ENCODE data around the gene STXBP5. TPM values are rescaled to one million over a fixed set of nuclear protein-coding genes. Genes with fewer than 3 reads are reported as not detected.
A peak's percentile ranks its signal among the peaks of the same experiment; 100 is the strongest.

The STXBP5 gene
- total RNA-seq, 6 experiments from 2014 or later = 29.5 to 36.2 (median 32.1) TPM

GRCh38 chr6:147274012-147274411 is 69.8 kb downstream of the STXBP5 start:
- Mint-ChIP-seq H3K4me1 (ENCODE audit: low read depth) (no peaks in the 10 kb centered on the region; the same call in 1 of the 2 replicates), H3K27me3 (ENCODE audit: insufficient read depth) (no peaks in the 10 kb centered on the region), H3K27ac (no peak overlapping the region), H3K9me3 (no peaks in the 10 kb centered on the region), H3K4me3 (no peak overlapping the region), H3K36me3 (ENCODE audit: low read depth) (peaks cover 28% of the 10 kb centered on the region)
- no peak for DNase-seq
- TF ChIP-seq, protein P1, sequence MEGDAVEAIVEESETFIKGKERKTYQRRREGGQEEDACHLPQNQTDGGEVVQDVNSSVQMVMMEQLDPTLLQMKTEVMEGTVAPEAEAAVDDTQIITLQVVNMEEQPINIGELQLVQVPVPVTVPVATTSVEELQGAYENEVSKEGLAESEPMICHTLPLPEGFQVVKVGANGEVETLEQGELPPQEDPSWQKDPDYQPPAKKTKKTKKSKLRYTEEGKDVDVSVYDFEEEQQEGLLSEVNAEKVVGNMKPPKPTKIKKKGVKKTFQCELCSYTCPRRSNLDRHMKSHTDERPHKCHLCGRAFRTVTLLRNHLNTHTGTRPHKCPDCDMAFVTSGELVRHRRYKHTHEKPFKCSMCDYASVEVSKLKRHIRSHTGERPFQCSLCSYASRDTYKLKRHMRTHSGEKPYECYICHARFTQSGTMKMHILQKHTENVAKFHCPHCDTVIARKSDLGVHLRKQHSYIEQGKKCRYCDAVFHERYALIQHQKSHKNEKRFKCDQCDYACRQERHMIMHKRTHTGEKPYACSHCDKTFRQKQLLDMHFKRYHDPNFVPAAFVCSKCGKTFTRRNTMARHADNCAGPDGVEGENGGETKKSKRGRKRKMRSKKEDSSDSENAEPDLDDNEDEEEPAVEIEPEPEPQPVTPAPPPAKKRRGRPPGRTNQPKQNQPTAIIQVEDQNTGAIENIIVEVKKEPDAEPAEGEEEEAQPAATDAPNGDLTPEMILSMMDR (IDR thresholded peaks at IDR 0.05) = no peak

GRCh38 chr6:147274776-147275175 is 70.6 kb downstream of the STXBP5 start:
- TF ChIP-seq, protein P1 (IDR thresholded peaks at IDR 0.05) = no peak
- no peaks in the 10 kb centered on the region for H3K9me3 Mint-ChIP-seq
- H3K27me3 Mint-ChIP-seq (ENCODE audit: insufficient read depth) = no peaks in the 10 kb centered on the region
- H3K36me3 Mint-ChIP-seq (ENCODE audit: low read depth) = peaks cover 29% of the 10 kb centered on the region
- DNase-seq = no peak
- no peak overlapping the region for H3K4me3 Mint-ChIP-seq
- H3K4me1 Mint-ChIP-seq (ENCODE audit: low read depth) = no peaks in the 10 kb centered on the region; the same call in 1 of the 2 replicates
- H3K27ac Mint-ChIP-seq = no peak overlapping the region

DNA sequence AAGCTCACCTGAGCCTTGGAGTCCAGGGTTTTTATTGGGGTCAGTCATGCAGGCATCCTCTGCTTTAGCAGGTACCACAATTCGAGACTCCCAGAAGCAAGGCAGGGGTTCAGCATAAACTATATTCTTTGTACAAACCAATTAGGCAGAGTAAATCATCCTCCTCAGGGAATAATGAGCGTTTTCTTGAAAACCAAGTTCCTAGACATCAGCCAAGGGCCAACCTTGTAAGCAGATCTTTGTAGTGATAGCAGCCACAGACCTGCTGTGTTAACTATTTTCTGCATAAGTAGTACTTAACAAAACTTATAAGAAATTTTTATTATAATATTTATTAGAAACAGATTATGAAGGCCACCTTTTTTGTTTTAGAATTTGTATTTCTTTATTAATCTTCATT is 74.7 kb downstream of the STXBP5 start:
- Mint-ChIP-seq H3K9me3 (no peaks in the 10 kb centered on the region), H3K4me1 (ENCODE audit: low read depth) (peaks cover 24% of the 10 kb centered on the region), H3K27ac (no peak overlapping the region), H3K27me3 (ENCODE audit: insufficient read depth) (no peaks in the 10 kb centered on the region), H3K4me3 (no peak overlapping the region), H3K36me3 (ENCODE audit: low read depth) (peaks cover 25% of the 10 kb centered on the region)
- DNase-seq = no peak
- TF ChIP-seq, protein P1 (IDR thresholded peaks at IDR 0.05) = no peak

DNA sequence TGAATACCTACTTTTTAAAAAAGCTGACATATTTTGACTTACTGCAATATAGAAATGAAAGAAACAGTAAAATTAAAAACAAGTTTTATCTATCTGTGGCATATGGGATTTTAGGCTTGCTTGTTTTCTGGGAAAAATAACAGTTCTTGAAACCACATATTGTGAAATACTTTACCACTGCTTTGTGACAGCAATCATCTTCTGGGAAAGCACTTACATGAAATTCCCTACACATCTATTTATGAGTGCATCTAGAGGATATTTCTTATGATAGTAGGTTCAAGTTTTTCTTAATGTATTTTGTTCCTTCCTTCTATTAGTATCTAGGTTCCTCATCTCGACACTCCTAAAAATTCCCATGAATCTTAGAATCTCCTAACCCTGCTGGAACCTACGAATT is 75.2 kb downstream of the STXBP5 start:
- no peak for DNase-seq
- no peaks in the 10 kb centered on the region for H3K9me3 Mint-ChIP-seq
- H3K4me1 Mint-ChIP-seq (ENCODE audit: low read depth) = peaks cover 28% of the 10 kb centered on the region
- H3K4me3 Mint-ChIP-seq = no peak overlapping the region
- no peaks in the 10 kb centered on the region for H3K27me3 Mint-ChIP-seq (ENCODE audit: insufficient read depth)
- H3K36me3 Mint-ChIP-seq (ENCODE audit: low read depth) = peaks cover 25% of the 10 kb centered on the region
- no peak overlapping the region for H3K27ac Mint-ChIP-seq
- TF ChIP-seq, protein P1 (IDR thresholded peaks at IDR 0.05) = no peak

DNA sequence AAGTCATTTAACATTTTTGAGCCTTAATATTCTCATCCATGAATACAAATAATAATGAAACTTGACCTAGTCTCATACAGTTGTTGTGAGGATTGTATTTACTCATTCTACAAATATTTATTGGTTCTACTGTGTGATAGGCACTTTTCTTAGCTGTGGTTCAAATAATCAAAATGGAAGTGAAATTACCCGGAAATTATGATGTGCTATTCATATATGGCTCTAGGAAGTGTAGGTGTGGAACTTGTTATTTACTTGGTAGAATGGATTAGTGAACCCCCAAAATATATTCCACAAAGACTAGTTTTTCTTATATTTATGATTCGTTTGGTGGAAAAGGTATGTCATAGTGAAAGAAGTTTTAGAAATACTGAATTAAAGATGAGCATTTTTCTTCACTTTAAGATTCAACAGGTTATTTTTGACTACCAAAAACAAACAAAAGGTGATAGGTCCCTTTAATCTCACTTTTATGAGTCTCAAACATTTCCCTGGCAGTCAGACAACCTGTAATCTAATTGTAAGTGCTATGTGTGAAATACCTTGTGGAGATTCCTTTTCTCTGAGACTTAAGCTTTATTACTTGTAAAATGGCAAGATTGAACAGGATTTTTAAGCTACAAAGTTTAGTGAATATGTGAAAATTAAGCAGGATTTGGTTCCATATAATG is 77.8 kb downstream of the STXBP5 start:
- Mint-ChIP-seq H3K27me3 (ENCODE audit: insufficient read depth) (no peaks in the 10 kb centered on the region), H3K36me3 (ENCODE audit: low read depth) (peaks cover 19% of the 10 kb centered on the region), H3K27ac (peak overlapping the region; percentile 6; the same call in 1 of the 2 replicates), H3K4me3 (no peak overlapping the region), H3K9me3 (no peaks in the 10 kb centered on the region), H3K4me1 (ENCODE audit: low read depth) (peaks cover 38% of the 10 kb centered on the region)
- no peak for DNase-seq
- TF ChIP-seq, protein P1 (IDR thresholded peaks at IDR 0.05) = no peak

Data from HFFc6 (cell line).